Stimulated activated CD4-positive, alpha-beta T cell treated with anti-CD3 and anti-CD28 coated beads, Interleukin-4, amount 100 ng/mL, for 48 hours (primary cell): ENCODE measurements around the gene XPA.
"Not testable (repeated sequence)": the region's sequence is repeated elsewhere in the genome, so short reads cannot be mapped to it uniquely, and the experiment has no call there.

ENCODE experiments used
- DNase-seq, 2 donors: peaks; one replicate each; pipeline ENCODE4 v3.0.0-alpha.2; 2020; ENCODE audit warnings: low read depth in 2 of 2

Gene XPA

GRCh38 chr9:97703437-97704344 is 6.6 kb upstream of the XPA start:
- peak in 1 of 2 donors; percentile 36 for DNase-seq

- DNase-seq, result not testable (repeated sequence)
Observed at GRCh38 chr9:97699824-97700223, 2.7 kb upstream of the XPA start.

GRCh38 chr9:97699281-97699680 is 2.1 kb upstream of the XPA start:
- DNase-seq, result not testable (repeated sequence)

GRCh38 chr9:97698865-97699264 is 1.7 kb upstream of the XPA start:
- no peak for DNase-seq

- DNase-seq, result no peak
Observed at GRCh38 chr9:97697837-97698236, 697 bp upstream of the XPA start.

GRCh38 chr9:97695995-97696802 is 941 bp downstream of the XPA start:
- DNase-seq, result no peak

GRCh38 chr9:97695390-97695789 is 1.8 kb downstream of the XPA start:
- no peak for DNase-seq

- no peak for DNase-seq
Observed at GRCh38 chr9:97694769-97695168, 2.4 kb downstream of the XPA start.

- DNase-seq, result no peak
Observed at GRCh38 chr9:97689401-97690180, 7.5 kb downstream of the XPA start.

GRCh38 chr9:97688654-97689053 is 8.5 kb downstream of the XPA start:
- DNase-seq, result no peak

- no peak for DNase-seq
Observed at GRCh38 chr9:97682242-97682641, 14.9 kb downstream of the XPA start.

GRCh38 chr9:97675655-97676054 is 21.5 kb downstream of the XPA start:
- DNase-seq, result no peak

GRCh38 chr9:97673922-97674321 is 23.2 kb downstream of the XPA start:
- no peak for DNase-seq

- no peak for DNase-seq
Observed at GRCh38 chr9:97672403-97672802, 24.7 kb downstream of the XPA start.

GRCh38 chr9:97670586-97670985 is 26.6 kb downstream of the XPA start:
- DNase-seq, result no peak

- DNase-seq, result peak in 1 of 2 donors; percentile 16
Observed at GRCh38 chr9:97668485-97668884, 28.7 kb downstream of the XPA start.

GRCh38 chr9:97666907-97667686 is 30.0 kb downstream of the XPA start:
- DNase-seq, result no peak

- no peak for DNase-seq
Observed at GRCh38 chr9:97665742-97666141, 31.4 kb downstream of the XPA start.

- DNase-seq, result no peak
Observed at GRCh38 chr9:97660847-97661246, 36.3 kb downstream of the XPA start.

- DNase-seq, result no peak
Observed at GRCh38 chr9:97660340-97660739, 36.8 kb downstream of the XPA start.

GRCh38 chr9:97659771-97660170 is 37.4 kb downstream of the XPA start:
- DNase-seq, result no peak
